ENCODE data around the gene TMEM42. TPM values are rescaled to one million over a fixed set of nuclear protein-coding genes. Genes with fewer than 3 reads are reported as not detected.

The TMEM42 gene
- total and polyA plus RNA-seq, 7 donors: 7.5 to 15.6 (median 12.5) TPM

DNA sequence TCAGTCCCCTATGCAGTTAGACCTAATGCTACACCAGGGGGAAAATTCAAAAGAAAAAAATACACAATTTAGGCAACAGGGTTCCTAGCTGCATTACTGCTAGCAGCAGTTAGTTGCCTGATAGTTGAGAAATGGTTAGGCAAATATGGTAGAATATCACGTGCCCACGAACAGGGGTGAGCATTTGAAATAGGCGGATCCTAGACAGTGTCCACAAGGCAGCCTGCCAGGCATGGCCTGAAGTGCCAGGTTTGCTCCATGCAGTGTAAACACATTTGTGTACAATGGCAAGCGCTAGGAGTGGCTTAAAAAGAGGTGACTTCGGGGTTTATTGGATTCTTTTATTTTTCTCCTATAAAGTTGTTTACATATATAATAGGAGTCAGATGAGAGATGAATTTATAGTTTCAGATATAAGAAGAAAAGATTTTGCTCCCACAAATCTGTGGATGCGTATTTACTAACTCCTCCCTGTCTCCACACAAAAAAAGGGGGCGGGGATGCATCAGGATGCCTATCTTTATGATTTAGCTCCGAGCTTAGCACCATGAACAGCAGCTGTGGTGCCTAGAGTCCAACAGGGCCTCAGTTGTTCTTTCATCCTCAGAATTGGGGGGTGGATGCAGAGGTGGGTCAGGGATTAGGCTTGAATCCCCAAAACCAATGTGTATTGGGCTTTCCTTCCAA, 8.8 kb downstream of the TMEM42 start:
- no peaks in the 10 kb centered on the region for H3K27me3 ChIP-seq (ENCODE audit: insufficient read depth in 3 of 3, low read length in 2 of 3)
- no peaks in the 10 kb centered on the region for H3K36me3 ChIP-seq (ENCODE audit: insufficient read depth in 1 of 2, low read depth in 1 of 2)
- H3K4me1 ChIP-seq: peaks cover 5% of the 10 kb centered on the region
- intact Hi-C loops (cut with DNase I): no loop called here
- DNase-seq (no peak), ATAC-seq (no peak)
- WGBS, 3 donors: 71 to 80% (median 76%) methylated on average over 8 of the region's 8 CpGs
- no peak overlapping the region for H3K4me3 ChIP-seq
- H3K9me3 ChIP-seq: no peaks in the 10 kb centered on the region
- H3K27ac ChIP-seq: no peak overlapping the region
- TF ChIP-seq, protein P1, sequence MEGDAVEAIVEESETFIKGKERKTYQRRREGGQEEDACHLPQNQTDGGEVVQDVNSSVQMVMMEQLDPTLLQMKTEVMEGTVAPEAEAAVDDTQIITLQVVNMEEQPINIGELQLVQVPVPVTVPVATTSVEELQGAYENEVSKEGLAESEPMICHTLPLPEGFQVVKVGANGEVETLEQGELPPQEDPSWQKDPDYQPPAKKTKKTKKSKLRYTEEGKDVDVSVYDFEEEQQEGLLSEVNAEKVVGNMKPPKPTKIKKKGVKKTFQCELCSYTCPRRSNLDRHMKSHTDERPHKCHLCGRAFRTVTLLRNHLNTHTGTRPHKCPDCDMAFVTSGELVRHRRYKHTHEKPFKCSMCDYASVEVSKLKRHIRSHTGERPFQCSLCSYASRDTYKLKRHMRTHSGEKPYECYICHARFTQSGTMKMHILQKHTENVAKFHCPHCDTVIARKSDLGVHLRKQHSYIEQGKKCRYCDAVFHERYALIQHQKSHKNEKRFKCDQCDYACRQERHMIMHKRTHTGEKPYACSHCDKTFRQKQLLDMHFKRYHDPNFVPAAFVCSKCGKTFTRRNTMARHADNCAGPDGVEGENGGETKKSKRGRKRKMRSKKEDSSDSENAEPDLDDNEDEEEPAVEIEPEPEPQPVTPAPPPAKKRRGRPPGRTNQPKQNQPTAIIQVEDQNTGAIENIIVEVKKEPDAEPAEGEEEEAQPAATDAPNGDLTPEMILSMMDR (IDR thresholded peaks at IDR 0.05): no peak

DNA sequence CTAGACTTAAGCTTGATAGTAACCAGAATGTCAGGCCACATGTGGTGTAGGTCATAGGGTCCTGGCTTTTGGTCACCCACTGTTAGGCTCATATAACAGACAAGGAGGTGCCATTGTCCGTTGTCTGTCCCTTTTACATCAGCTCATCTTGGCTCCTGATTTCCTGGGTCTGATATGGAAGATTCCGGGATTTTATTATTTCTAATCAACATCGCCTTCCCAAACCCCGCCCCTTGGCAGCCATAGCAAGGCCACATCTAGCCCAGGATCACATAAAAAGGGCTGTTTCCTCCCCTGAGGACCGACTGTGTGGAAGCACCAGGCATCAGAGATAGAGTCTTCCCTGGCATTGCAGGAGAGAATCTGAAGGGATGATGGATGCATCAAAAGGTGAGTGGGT, 12.6 kb downstream of the TMEM42 start, which contains the start of gene TGM4:
Gene TGM4 (plus strand): TSS at position 301 of the 400 bp plus-strand sequence. CDS start 71 bp downstream, at position 372.
- Histone ChIP-seq H3K4me1 (no peaks in the 10 kb centered on the region), H3K36me3 (ENCODE audit: insufficient read depth in 1 of 2, low read depth in 1 of 2) (no peaks in the 10 kb centered on the region), H3K27me3 (ENCODE audit: insufficient read depth in 3 of 3, low read length in 2 of 3) (no peaks in the 10 kb centered on the region), H3K27ac (no peak within 1 kb of the TSS), H3K9me3 (no peaks in the 10 kb centered on the region), H3K4me3 (no peak within 1 kb of the TSS)
- TF ChIP-seq, protein P1 (IDR thresholded peaks at IDR 0.05): no peak
- WGBS, 3 donors: 83 to 87% (median 84%) methylated on average over 5 of the region's 5 CpGs
- intact Hi-C loops (cut with DNase I): no loop called here
- ATAC-seq (no peak), DNase-seq (no peak)

DNA sequence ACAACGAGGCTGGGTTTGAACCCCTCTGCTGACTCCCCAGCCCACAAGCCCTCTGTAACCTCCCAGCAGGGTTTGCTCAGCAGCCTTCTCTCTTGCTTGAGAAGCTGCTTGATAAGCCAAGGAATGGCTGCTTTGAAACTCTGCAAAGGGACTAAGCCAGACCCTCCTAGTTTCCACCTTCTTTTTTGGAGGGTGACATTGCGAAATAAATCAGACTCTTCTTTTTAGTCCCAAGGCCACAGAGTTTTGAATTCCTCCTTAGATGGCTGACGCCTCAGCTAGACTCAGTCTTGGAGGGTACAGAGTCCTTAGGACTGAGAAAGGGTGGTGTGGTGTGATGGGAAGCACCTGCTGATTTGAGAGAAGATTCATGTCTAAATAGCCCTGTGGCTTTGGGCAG, 13.9 kb downstream of the TMEM42 start:
- H3K9me3 ChIP-seq: no peaks in the 10 kb centered on the region
- no peaks in the 10 kb centered on the region for H3K4me1 ChIP-seq
- DNase-seq (no peak), ATAC-seq (no peak)
- WGBS, 3 donors: 70 to 85% (median 83%) methylated on average over 3 of the region's 3 CpGs
- TF ChIP-seq, protein P1 (IDR thresholded peaks at IDR 0.05): no peak
- H3K36me3 ChIP-seq (ENCODE audit: insufficient read depth in 1 of 2, low read depth in 1 of 2): no peaks in the 10 kb centered on the region
- intact Hi-C loops (cut with DNase I): no loop called here
- no peak overlapping the region for H3K4me3 ChIP-seq
- H3K27ac ChIP-seq: no peak overlapping the region
- no peaks in the 10 kb centered on the region for H3K27me3 ChIP-seq (ENCODE audit: insufficient read depth in 3 of 3, low read length in 2 of 3)

DNA sequence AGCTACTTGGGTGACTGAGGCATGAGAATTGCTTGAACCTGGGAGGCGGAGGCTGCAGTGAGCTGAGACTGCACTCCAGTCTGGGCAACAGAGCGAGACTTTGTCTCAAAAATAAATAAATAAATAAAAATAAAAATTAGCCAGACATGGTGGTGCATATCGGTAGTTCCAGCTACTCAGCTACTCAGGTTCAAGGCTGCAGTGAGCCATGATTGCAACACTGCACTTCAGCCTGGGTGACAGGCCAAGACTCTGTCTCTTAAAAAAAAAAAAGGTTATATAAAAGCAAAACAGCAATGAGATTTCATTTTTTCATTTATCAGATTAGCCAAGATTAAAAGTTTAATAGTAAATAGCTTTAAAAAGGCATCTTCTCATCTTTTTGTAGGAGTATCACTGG, 15.6 kb downstream of the TMEM42 start:
- no peaks in the 10 kb centered on the region for H3K36me3 ChIP-seq (ENCODE audit: insufficient read depth in 1 of 2, low read depth in 1 of 2)
- 85 to 88% (median 87%) methylated on average over 3 of the region's 3 CpGs for WGBS, 3 donors
- H3K4me3 ChIP-seq: no peak overlapping the region
- intact Hi-C loops (cut with DNase I): no loop called here
- H3K4me1 ChIP-seq: no peaks in the 10 kb centered on the region
- H3K27ac ChIP-seq: no peak overlapping the region
- DNase-seq (no peak), ATAC-seq (no peak)
- no peaks in the 10 kb centered on the region for H3K9me3 ChIP-seq
- TF ChIP-seq, protein P1 (IDR thresholded peaks at IDR 0.05): no peak
- H3K27me3 ChIP-seq (ENCODE audit: insufficient read depth in 3 of 3, low read length in 2 of 3): no peaks in the 10 kb centered on the region

DNA sequence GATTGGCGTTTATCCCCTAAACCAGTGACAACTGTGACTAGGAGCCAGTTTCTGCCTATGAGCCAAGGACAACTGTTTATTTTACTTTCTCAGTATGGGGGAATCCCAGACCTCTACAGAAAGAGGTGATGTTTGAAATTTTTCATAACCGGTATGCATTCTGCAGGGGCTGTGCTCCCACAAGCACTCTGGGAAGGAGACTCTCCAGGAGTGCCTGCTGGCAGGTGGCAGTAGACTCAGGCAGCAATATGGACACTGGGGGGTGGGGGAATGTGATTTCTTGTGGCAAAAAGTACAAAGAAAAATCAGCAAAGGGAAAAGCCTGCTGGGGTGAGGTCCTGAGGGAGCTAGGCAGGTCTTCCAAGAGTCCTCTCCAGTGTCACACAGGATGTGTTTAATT, 18.6 kb downstream of the TMEM42 start:
- no peaks in the 10 kb centered on the region for H3K36me3 ChIP-seq (ENCODE audit: insufficient read depth in 1 of 2, low read depth in 1 of 2)
- TF ChIP-seq, protein P1 (IDR thresholded peaks at IDR 0.05): no peak
- no peaks in the 10 kb centered on the region for H3K27me3 ChIP-seq (ENCODE audit: insufficient read depth in 3 of 3, low read length in 2 of 3)
- no peak overlapping the region for H3K27ac ChIP-seq
- no peaks in the 10 kb centered on the region for H3K9me3 ChIP-seq
- 59 to 66% (median 60%) methylated on average over 2 of the region's 2 CpGs for WGBS, 3 donors
- H3K4me1 ChIP-seq: no peaks in the 10 kb centered on the region
- no peak for ATAC-seq
- no peak overlapping the region for H3K4me3 ChIP-seq
- no peak for DNase-seq
- intact Hi-C loops (cut with DNase I): no loop called here
